ENCODE measurements around the gene DUOXA1.
"Not testable (repeated sequence)": the region's sequence is repeated elsewhere in the genome, so short reads cannot be mapped to it uniquely, and the experiment has no call there.

The DUOXA1 gene

GRCh38 chr15:45112143-45112590 lies 17.5 kb downstream of the DUOXA1 start:
- DNase-seq = no peak

GRCh38 chr15:45111390-45112142 lies 18.1 kb downstream of the DUOXA1 start:
- DNase-seq = no peak

GRCh38 chr15:45110256-45110820 lies 19.3 kb downstream of the DUOXA1 start:
- no peak for DNase-seq

- DNase-seq = no peak
These were observed 21.6 kb downstream of the DUOXA1 start for GRCh38 chr15:45107941-45108630.

- no peak for DNase-seq
These were observed 23.5 kb downstream of the DUOXA1 start for GRCh38 chr15:45106002-45106790.

GRCh38 chr15:45105586-45105985 lies 24.1 kb downstream of the DUOXA1 start:
- no peak for DNase-seq

- DNase-seq = not testable (repeated sequence)
These were observed 25.5 kb downstream of the DUOXA1 start for GRCh38 chr15:45104170-45104569.

GRCh38 chr15:45102226-45102625 lies 27.5 kb downstream of the DUOXA1 start:
- no peak for DNase-seq

- no peak for DNase-seq
These were observed 27.9 kb downstream of the DUOXA1 start for GRCh38 chr15:45101749-45102148.

GRCh38 chr15:45100884-45101625 lies 28.6 kb downstream of the DUOXA1 start:
- no peak for DNase-seq

GRCh38 chr15:45099549-45100165 lies 30.0 kb downstream of the DUOXA1 start:
- no peak for DNase-seq

GRCh38 chr15:45097466-45097865 lies 32.2 kb downstream of the DUOXA1 start:
- DNase-seq = no peak

GRCh38 chr15:45095661-45096060 lies 34.0 kb downstream of the DUOXA1 start:
- DNase-seq = no peak

- DNase-seq = no peak
These were observed 35.3 kb downstream of the DUOXA1 start for GRCh38 chr15:45094358-45094730.

- no peak for DNase-seq
These were observed 35.9 kb downstream of the DUOXA1 start for GRCh38 chr15:45093622-45094357.

- DNase-seq = no peak
These were observed 36.7 kb downstream of the DUOXA1 start for GRCh38 chr15:45093013-45093412.

GRCh38 chr15:45091576-45091975 lies 38.1 kb downstream of the DUOXA1 start:
- DNase-seq = no peak

GRCh38 chr15:45091161-45091560 lies 38.5 kb downstream of the DUOXA1 start:
- DNase-seq = no peak

GRCh38 chr15:45089712-45090373 lies 39.8 kb downstream of the DUOXA1 start:
- DNase-seq = no peak

- no peak for DNase-seq
These were observed 40.6 kb downstream of the DUOXA1 start for GRCh38 chr15:45088801-45089711.
